GM19397 (cell line): ENCODE results near the gene CGNL1.

Experiments
- ATAC-seq: cut with Tn5 transposase; IDR thresholded peaks from one replicate; pipeline ENCODE4 v1.9.1; 2021; ENCODE audit warnings: mild to moderate bottlenecking, moderate library complexity; ENCODE audit not compliant: unreplicated experiment

Gene CGNL1

DNA sequence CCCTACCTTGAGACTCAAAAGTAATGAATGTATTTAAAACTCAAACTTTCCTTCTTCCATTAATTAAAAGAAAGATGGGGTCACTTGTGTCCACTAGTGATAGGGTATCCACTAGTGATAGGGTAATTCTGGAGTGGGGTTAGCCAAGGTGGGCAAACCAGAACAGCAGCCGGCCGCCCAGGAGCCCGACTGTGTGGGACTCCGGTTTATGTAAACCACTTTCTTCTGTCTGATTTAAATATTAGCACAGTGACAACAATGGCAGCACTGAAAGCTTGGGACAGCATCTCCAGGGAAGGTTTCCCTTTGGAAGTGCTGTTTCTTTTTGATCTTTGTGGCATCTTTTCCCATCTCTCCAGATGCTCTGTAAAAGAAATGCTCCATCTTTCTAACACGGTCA lies 216.1 kb downstream of the CGNL1 start:
- no peak for ATAC-seq

- ATAC-seq = no peak
These were observed 216.6 kb downstream of the CGNL1 start for GRCh38 chr15:57592836-57593420.

- no peak for ATAC-seq
These were observed 218.2 kb downstream of the CGNL1 start for GRCh38 chr15:57594479-57594878.

DNA sequence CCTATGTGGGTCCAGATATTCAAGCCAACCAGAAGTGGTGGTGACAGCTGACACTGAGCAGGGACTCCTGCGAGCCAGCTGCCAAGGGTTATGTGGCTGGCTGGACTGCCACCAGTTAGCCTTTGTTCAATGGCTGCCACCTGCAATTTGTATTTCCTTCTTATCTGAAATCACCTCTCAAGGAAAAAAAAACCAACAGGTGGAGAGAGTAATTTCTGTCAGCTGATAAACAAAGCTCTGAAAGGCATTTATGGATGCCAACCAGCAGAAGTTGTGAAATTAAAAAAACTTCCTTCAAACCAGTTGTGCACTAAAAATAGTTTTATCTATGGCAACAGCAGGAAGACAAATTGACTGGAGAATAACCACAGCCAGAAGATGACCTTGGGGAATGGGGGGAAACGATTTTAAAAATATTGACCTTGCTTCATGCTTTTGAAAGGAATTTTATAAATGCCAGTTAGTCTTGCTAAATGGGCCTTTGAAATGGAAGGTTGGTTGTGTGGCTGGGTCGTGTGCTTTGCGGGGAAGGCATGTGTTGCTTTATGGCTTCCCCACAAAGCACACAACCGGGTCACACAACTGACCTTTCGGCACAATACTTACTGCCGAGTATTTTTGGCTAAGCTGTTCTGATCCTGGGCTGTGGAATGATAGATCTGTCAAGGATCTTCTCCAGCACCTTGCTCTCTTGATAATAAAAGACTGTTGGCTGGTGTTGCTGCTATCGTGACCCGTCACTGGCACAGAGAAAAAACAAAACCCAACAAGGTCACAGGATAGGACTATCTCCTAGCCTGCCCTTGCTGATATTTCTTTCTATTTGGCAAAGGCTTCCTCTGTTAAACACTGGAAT lies 218.9 kb downstream of the CGNL1 start:
- no peak for ATAC-seq

- ATAC-seq = no peak
These were observed 220.1 kb downstream of the CGNL1 start for GRCh38 chr15:57596301-57596855.

DNA sequence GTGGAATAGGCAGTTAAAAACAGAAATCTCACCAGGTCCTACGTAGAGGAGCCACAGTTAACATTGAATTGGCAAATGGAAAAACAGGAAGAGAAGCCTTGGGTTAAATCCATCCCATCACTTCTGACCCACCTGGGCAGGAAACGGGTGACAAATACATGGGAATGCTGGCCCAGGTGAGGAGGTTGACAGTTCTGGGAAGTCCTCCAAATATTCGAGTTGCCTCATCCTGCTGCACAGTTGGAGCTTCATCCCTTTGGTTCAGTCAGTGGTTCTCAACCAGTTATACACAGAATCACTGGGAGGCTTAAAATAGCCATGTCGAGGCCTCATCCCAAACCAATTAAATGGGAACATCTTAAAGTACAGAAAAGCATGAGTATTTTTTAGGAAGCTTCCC lies 220.7 kb downstream of the CGNL1 start:
- no peak for ATAC-seq

DNA sequence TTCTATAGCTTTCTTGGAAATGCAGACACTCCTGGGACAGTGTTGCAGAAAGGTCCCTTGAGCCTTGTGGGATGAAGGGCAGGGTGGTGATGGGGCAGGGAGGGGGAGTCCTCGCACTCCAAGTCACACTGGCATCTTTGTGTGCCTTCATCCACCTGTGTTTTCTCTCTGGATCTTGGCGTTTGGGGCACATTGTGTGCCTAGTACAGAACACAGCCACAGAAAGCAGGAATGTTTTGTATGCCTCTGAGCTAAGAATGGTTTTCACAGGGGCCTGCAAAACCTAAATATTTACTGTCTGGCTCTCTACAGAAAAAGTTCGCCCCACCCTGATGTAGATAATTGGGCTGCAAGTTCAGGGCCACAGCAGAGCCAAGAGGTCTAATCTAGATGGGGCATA lies 221.1 kb downstream of the CGNL1 start:
- no peak for ATAC-seq

DNA sequence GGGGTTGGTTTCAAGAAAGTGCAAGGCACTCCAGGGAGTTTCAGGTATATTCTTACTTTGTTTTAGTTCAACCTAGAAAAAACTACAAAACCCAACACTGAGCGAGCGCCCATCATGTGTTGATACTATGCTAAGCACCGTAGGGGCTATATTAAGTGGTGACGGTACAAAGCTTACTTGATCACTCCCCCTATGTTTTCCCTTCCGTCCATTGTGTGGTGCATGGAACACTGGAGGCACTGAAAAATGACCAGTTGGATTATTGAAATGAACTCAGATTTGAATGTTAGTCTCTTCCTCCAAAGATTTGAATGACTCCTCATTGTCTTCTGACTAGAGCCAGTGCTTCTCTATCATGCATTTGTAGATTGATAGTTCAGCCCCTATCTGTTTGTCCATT lies 222.0 kb downstream of the CGNL1 start:
- no peak for ATAC-seq

GRCh38 chr15:57599296-57599810 lies 223.0 kb downstream of the CGNL1 start:
- ATAC-seq = no peak

GRCh38 chr15:57600197-57600596 lies 223.9 kb downstream of the CGNL1 start:
- ATAC-seq = no peak
